Heart left ventricle (tissue), 13 donors: ENCODE measurements around the gene ROR1.

Experiments used
- CTCF ChIP-seq, 12 donors: fragments of 200-600 bp; sonication (generic) in 4 of 12; IDR thresholded peaks; one replicate each; pipeline versions ENCODE4 v1.5.0 to v1.8.0; 2018 to 2022; ENCODE audit warnings: antibody characterized with exemption in 12 of 12, mild to moderate bottlenecking in 5 of 12
- POLR2A ChIP-seq, 2 donors: fragments of 450-650 bp; IDR thresholded peaks; one replicate each; pipeline ENCODE4 v1.6.1; 2017; ENCODE audit warnings: antibody characterized with exemption in 2 of 2, mild to moderate bottlenecking in 2 of 2, moderate library complexity in 2 of 2
- donor health status: ischemic (EF 13 %, LVEDD 7.1; RV severe dilation, severe dysfunction).
- donor health status: DM: no; HTN: yes; CAD: no.
- donor health status: DM: no; HTN: no; CAD: no.
- donor health status: ischemic (EF 25% LVEDD 6.9; RV normal size, moderate dysfunction).
- donor health status: ischemic (EF 25% LVEDD 5.7; RV mildly dilated, moderate dysfunction).
- donor health status: ischemic (EF 35%, LVEDD 5.7; RV mildly dilated, moderate dysfunction).
- donor health status: nonischemic (EF 11% LVEDD 7.7; RV severe dilation, severe dysfunction).
- donor health status: DM: yes; HTN: yes; CAD: no.
- donor health status: PGD.
- donor health status: ischemic (EF 29% LVEDD 5.4; RV normal size, mild dysfunction).
- donor health status: nonischemic (EF 23%, LVEDD 6.1; RV moderate dilation, normal function).

- TF ChIP-seq CTCF (IDR thresholded peaks at IDR 0.05) (no peak), POLR2A (IDR thresholded peaks at IDR 0.05) (no peak)
Observed at GRCh38 chr1:64051796-64052195, 278.0 kb downstream of the ROR1 start.
